CD4-positive, alpha-beta T cell (primary cell): ENCODE results near the gene CCDC66. TPM values are rescaled to one million over a fixed set of nuclear protein-coding genes. Genes with fewer than 3 reads are reported as not detected.
A peak's percentile ranks its signal among the peaks of the same experiment; 100 is the strongest.

Experiments used
- ATAC-seq: fragments of 200-7000 bp; cut with Tn5 transposase; one replicate; pipeline ENCODE4 v1.10.0; 2022; ENCODE audit warnings: mild to moderate bottlenecking; ENCODE audit not compliant: poor library complexity
- CTCF ChIA-PET: fragments of 350-600 bp; sonication (Branson Sonifier 250); formaldehyde crosslinking; loops from one replicate; lab custom pipeline; 2021; ENCODE audit warnings: antibody characterized with exemption, inconsistent platforms; lab: Charles Lee
- POLR2A ChIA-PET: fragments of 350-600 bp; sonication (Branson Sonifier 250); formaldehyde crosslinking; loops from one replicate; lab custom pipeline; 2021; ENCODE audit warnings: antibody characterized with exemption, inconsistent platforms; lab: Charles Lee
- DNase-seq, 14 experiments: peaks; one replicate each; pipeline ENCODE4 v3.0.0-alpha.2; 2013 to 2020; ENCODE audit warnings: mixed read lengths in 2 of 14
- H3K27ac ChIP-seq, 2 donors: one replicate each; pipeline versions ENCODE4 v1.5.1 to v1.7.0; 2013; ENCODE audit warnings: low read length in 2 of 2, low read depth in 1 of 2, mild to moderate bottlenecking in 1 of 2
- H3K27me3 ChIP-seq, 2 experiments: 1 replicate in 1 of 2; 2 replicates in 1 of 2; pipeline versions ENCODE4 v1.6.1 to v1.7.0; 2013; ENCODE audit warnings: low read length in 2 of 2, control low read depth in 1 of 2, mild to moderate bottlenecking in 1 of 2, moderate library complexity in 1 of 2; ENCODE audit not compliant: insufficient read depth in 2 of 2, control insufficient read depth in 1 of 2
- H3K36me3 ChIP-seq: one replicate; pipeline ENCODE4 v1.6.1; 2013; ENCODE audit warnings: low read length, control low read depth; ENCODE audit not compliant: insufficient read depth
- H3K4me1 ChIP-seq: one replicate; pipeline ENCODE4 v1.6.1; 2013; ENCODE audit warnings: low read length, control low read depth; ENCODE audit not compliant: insufficient read depth
- H3K4me3 ChIP-seq: one replicate; pipeline ENCODE4 v1.5.1; 2013; ENCODE audit warnings: mild to moderate bottlenecking, low read length, moderate library complexity
- H3K9me3 ChIP-seq, 2 experiments: 1 replicate in 1 of 2; 2 replicates in 1 of 2; pipeline versions ENCODE4 v1.6.1 to v1.7.0; 2013; ENCODE audit warnings: low read length in 2 of 2, mild to moderate bottlenecking in 2 of 2, control low read depth in 1 of 2, moderate library complexity in 1 of 2; ENCODE audit not compliant: control insufficient read depth in 1 of 2, insufficient read depth in 1 of 2
- H3K27ac Mint-ChIP-seq: one replicate; pipeline ENCODE4 v1.8.0; 2020; ENCODE audit warnings: mixed read lengths
- H3K27me3 Mint-ChIP-seq: one replicate; pipeline ENCODE4 v1.8.0; 2021; ENCODE audit warnings: mixed read lengths
- H3K36me3 Mint-ChIP-seq: one replicate; pipeline ENCODE4 v1.8.0; 2021; ENCODE audit warnings: low read depth, mixed read lengths
- H3K4me1 Mint-ChIP-seq: one replicate; pipeline ENCODE4 v1.8.0; 2021; ENCODE audit warnings: low read depth, mixed read lengths
- H3K4me3 Mint-ChIP-seq: one replicate; pipeline ENCODE4 v1.8.0; 2020; ENCODE audit warnings: mild to moderate bottlenecking, mixed read lengths
- H3K9me3 Mint-ChIP-seq: one replicate; pipeline ENCODE4 v1.8.0; 2020; ENCODE audit warnings: mixed read lengths
- intact Hi-C, 2 experiments: fragments of 100-400 bp; cut with DNase I in 1 of 2; cut with micrococcal nuclease in 1 of 2; formaldehyde crosslinking; loops; one replicate each; pipeline versions ENCODE4 v1.15.1 to v1.9.0; 2023 to 2025; cut with DNase I, micrococcal nuclease
- total RNA-seq, 174 experiments: library from RNA in 2 of 174; stranded (reverse) in 2 of 174; gene quantifications; one replicate each; pipeline ENCODE4 v1.2.3 and lab custom pipeline; 2021 to 2026
- TF ChIP-seq, protein P1 (sequence below): fragments of 200-600 bp; IDR thresholded peaks from one replicate; pipeline ENCODE4 v1.8.0; 2022; ENCODE audit warnings: antibody characterized with exemption, mild to moderate bottlenecking

Gene CCDC66
- total RNA-seq, 2 experiments from 2014 or later = 97.1 to 101 TPM

DNA sequence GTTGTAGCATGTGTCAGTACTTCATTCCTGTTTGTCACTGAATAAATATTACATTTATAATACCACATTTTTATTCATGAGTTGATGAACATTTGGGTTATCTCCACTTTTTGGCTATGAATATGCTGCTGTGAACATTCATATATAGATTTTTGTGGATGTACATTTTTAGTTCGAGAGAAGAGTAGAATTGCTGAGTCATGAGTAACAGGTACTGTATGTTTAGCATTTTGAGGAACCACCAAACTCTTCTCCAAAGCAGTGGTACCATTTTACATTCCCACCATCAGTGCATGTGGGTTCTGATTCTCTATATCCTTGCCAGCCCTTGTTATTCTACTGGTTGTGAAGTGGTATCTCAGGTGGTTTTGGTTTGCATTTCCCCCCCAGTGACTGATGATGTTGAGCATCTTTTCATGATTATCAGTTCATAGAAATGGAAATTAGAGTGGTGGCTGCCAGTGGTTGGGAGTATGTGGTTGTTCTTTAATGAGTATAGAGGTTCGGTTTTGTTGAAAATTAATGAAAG lies 59.6 kb downstream of the CCDC66 start:
- H3K27ac Mint-ChIP-seq = peak overlapping the region; percentile 70
- Histone ChIP-seq H3K4me3 (no peak overlapping the region), H3K27me3 (no peaks in the 10 kb centered on the region), H3K36me3 (peaks cover 81% of the 10 kb centered on the region), H3K27ac (no peak overlapping the region), H3K9me3 (no peaks in the 10 kb centered on the region), H3K4me1 (peaks cover 16% of the 10 kb centered on the region)
- peaks cover 90% of the 10 kb centered on the region for H3K36me3 Mint-ChIP-seq
- H3K4me1 Mint-ChIP-seq = peaks cover 31% of the 10 kb centered on the region
- no peak overlapping the region for H3K4me3 Mint-ChIP-seq
- TF ChIP-seq, protein P1, sequence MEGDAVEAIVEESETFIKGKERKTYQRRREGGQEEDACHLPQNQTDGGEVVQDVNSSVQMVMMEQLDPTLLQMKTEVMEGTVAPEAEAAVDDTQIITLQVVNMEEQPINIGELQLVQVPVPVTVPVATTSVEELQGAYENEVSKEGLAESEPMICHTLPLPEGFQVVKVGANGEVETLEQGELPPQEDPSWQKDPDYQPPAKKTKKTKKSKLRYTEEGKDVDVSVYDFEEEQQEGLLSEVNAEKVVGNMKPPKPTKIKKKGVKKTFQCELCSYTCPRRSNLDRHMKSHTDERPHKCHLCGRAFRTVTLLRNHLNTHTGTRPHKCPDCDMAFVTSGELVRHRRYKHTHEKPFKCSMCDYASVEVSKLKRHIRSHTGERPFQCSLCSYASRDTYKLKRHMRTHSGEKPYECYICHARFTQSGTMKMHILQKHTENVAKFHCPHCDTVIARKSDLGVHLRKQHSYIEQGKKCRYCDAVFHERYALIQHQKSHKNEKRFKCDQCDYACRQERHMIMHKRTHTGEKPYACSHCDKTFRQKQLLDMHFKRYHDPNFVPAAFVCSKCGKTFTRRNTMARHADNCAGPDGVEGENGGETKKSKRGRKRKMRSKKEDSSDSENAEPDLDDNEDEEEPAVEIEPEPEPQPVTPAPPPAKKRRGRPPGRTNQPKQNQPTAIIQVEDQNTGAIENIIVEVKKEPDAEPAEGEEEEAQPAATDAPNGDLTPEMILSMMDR = no peak
- POLR2A ChIA-PET = interaction anchor here (0.6 to 1.6 kb wide), 2 partner anchors 60 to 181 kb away, joined by 3 to 6 read pairs; partner anchors contain the start of gene CCDC66
- no peaks in the 10 kb centered on the region for H3K9me3 Mint-ChIP-seq
- CTCF ChIA-PET = no interaction called here
- no peak for ATAC-seq
- peak in 1 of 14 experiments; percentile 18 for DNase-seq
- H3K27me3 Mint-ChIP-seq = no peaks in the 10 kb centered on the region
- intact Hi-C loops = loop anchor here in 1 of 2 experiments (5.0 kb wide), 1 partner anchor 59 kb away; the partner anchor contains the start of gene CCDC66

DNA sequence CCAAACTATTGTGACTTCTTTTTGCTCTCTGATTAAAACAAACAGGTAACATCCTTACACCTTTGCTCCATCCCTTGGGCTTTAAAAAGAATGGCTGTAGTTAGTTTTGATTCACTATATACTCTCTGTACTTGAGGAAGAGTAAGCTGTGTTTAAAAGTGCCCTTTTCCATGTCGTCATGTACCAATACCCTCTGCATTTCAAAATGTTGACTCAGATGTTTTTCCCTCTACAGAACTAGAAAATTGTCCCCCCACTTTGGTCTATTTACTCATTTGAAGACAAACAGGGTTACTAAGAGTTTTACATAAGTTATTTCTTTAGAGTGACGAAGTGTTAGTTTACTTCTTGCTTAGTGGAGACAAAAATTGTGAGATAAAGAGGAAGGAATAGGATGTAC lies 63.4 kb downstream of the CCDC66 start:
- DNase-seq (no peak), ATAC-seq (no peak)
- CTCF ChIA-PET = interaction anchor here (1.3 kb wide), 1 partner anchor 8 kb away, joined by 3 read pairs; no protein-coding TSS in a partner anchor
- TF ChIP-seq, protein P1 = no peak
- no peaks in the 10 kb centered on the region for H3K9me3 ChIP-seq
- no peak overlapping the region for H3K4me3 Mint-ChIP-seq
- no peaks in the 10 kb centered on the region for H3K27me3 Mint-ChIP-seq
- H3K4me1 Mint-ChIP-seq = peaks cover 21% of the 10 kb centered on the region
- no peak overlapping the region for H3K27ac ChIP-seq
- H3K36me3 ChIP-seq = peaks cover 89% of the 10 kb centered on the region
- no peak overlapping the region for H3K4me3 ChIP-seq
- H3K9me3 Mint-ChIP-seq = no peaks in the 10 kb centered on the region
- H3K27me3 ChIP-seq = no peaks in the 10 kb centered on the region
- POLR2A ChIA-PET = no interaction called here
- peak overlapping the region; percentile 78 for H3K27ac Mint-ChIP-seq
- peaks cover 93% of the 10 kb centered on the region for H3K36me3 Mint-ChIP-seq
- no peaks in the 10 kb centered on the region for H3K4me1 ChIP-seq
- intact Hi-C loops = no loop called here

DNA sequence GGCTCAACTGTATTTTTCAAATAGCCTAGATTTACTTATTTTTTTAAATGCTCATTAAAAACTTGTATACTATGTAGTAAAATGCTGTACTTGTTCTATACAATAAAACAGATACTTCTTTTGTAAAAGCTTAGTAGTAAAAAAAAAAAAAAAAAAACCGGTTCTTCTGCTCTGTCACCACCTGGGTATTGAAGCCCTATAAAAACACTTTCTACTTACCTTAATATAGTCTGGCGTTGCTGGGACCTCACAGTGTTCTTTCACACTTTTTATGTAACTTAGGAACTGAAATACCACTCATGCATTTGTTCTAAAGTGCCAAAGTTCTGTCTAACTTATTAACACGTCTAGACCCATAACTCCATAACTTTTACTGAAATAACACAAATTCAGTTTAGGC lies 64.7 kb downstream of the CCDC66 start:
- H3K4me1 ChIP-seq = no peaks in the 10 kb centered on the region
- H3K4me3 ChIP-seq = no peak overlapping the region
- Mint-ChIP-seq H3K27me3 (no peaks in the 10 kb centered on the region), H3K4me1 (peaks cover 16% of the 10 kb centered on the region), H3K36me3 (peaks cover 83% of the 10 kb centered on the region), H3K4me3 (no peak overlapping the region), H3K27ac (peak overlapping the region; percentile 78), H3K9me3 (no peaks in the 10 kb centered on the region)
- H3K27ac ChIP-seq = no peak overlapping the region
- peaks cover 85% of the 10 kb centered on the region for H3K36me3 ChIP-seq
- intact Hi-C loops = no loop called here
- ATAC-seq = no peak
- no peaks in the 10 kb centered on the region for H3K9me3 ChIP-seq
- TF ChIP-seq, protein P1 = no peak
- DNase-seq = no peak
- ChIA-PET POLR2A (interaction anchor here (1.4 kb wide), 1 partner anchor 65 kb away, joined by 7 read pairs; the partner anchor contains the start of gene CCDC66), CTCF (interaction anchor here (0.6 kb wide), 1 partner anchor 372 kb away, joined by 3 read pairs; no protein-coding TSS in a partner anchor)
- no peaks in the 10 kb centered on the region for H3K27me3 ChIP-seq
